Endothelial cell (in vitro differentiated cells): ENCODE measurements around the gene DACT2. TPM values are rescaled to one million over a fixed set of nuclear protein-coding genes. Genes with fewer than 3 reads are reported as not detected.

Experiments used
- DNase-seq: peaks from one replicate; pipeline ENCODE4 v3.0.0; 2021; ENCODE audit warnings: low spot score
- H3K27ac Mint-ChIP-seq: one replicate; pipeline ENCODE4 v1.8.0; 2021; ENCODE audit warnings: mixed read lengths, inconsistent platforms; ENCODE audit not compliant: unreplicated experiment
- H3K27me3 Mint-ChIP-seq: one replicate; pipeline ENCODE4 v1.8.0; 2021; ENCODE audit warnings: mild to moderate bottlenecking, moderate library complexity, mixed read lengths, inconsistent platforms; ENCODE audit not compliant: unreplicated experiment
- H3K36me3 Mint-ChIP-seq: one replicate; pipeline ENCODE4 v1.8.0; 2021; ENCODE audit warnings: mild to moderate bottlenecking, low read depth, mixed read lengths, inconsistent platforms; ENCODE audit not compliant: unreplicated experiment
- H3K4me1 Mint-ChIP-seq: one replicate; pipeline ENCODE4 v1.8.0; 2021; ENCODE audit warnings: mild to moderate bottlenecking, mixed read lengths, inconsistent platforms; ENCODE audit not compliant: unreplicated experiment
- H3K4me3 Mint-ChIP-seq: one replicate; pipeline ENCODE4 v1.8.0; 2021; ENCODE audit warnings: mild to moderate bottlenecking, mixed read lengths, inconsistent platforms; ENCODE audit not compliant: unreplicated experiment
- H3K9me3 Mint-ChIP-seq: one replicate; pipeline ENCODE4 v1.8.0; 2021; ENCODE audit warnings: mixed read lengths, inconsistent platforms; ENCODE audit not compliant: unreplicated experiment
- long read RNA-seq: library from polyadenylated mRNA; unstranded; transcript quantifications from one replicate; pipeline ENCODE4 v2.0.0, GENCODE V29; 2020; ENCODE audit not compliant: unreplicated experiment
- total RNA-seq: library from RNA; stranded (reverse); fragmentation: NEBNext Ultra II Directional; extraction: Animal tissue kit (Norgen Biotek cat#: 25700); gene quantifications from one replicate; pipeline ENCODE4 v1.2.1, GENCODE V29; 2021; ENCODE audit not compliant: unreplicated experiment
- TF ChIP-seq, protein P1 (sequence below): fragments of 200-600 bp; sonication (generic); IDR thresholded peaks from one replicate; pipeline ENCODE4 v1.5.0; 2021; ENCODE audit warnings: antibody characterized with exemption; ENCODE audit not compliant: unreplicated experiment

DACT2 gene
- 0.23 TPM for total RNA-seq
- long read RNA-seq = 0 reads

DNA sequence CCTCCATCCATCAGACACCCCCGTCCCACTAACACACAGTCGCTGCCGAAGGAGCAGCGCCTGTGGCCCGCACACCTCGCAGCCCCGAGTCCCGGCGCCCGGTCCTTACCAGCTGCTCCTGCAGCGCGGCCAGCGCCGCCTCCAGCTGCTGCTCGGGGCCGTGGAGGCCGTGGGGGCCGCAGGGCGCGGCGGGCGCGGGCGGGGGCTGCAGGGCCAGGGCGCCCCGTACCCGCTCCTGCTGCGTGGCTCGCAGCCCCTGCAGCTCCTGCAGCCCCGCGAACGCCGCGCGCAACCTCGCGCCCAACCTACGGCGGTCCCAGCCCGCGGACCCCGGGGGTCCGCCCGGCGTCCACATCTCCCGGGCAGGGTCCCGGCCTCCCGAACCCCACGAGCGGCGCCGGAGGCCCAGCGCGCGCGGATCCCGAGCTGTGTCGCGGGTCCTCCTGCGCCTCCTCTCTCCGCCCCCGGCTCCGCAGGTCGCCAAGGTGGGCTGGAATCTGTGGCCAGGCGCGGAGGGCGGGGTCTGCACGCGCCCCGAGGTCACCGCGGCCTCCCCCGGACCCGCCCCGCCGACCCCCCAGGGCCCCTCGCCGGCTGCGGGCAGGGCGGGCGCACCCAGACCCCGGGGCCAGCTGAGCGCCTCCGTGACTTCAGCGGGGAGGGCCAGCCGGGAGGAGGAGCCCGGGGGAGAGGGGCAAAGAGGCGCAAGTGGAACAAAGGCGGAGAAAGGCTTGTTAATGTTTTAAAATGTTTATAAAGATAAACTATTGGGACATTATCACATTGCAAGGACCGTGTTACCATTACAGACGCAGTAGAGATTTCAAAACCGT, at the start of gene DACT2:
DACT2 (minus strand) TSS at position 499 of the 833 bp plus-strand sequence; CDS start at position 355, 144 bp downstream.
- Mint-ChIP-seq H3K27ac (no peak within 1 kb of the TSS), H3K4me3 (peak within 1 kb of the TSS; percentile 73), H3K27me3 (peaks cover 8% of the 10 kb centered on the region), H3K4me1 (peaks cover 5% of the 10 kb centered on the region), H3K36me3 (no peaks in the 10 kb centered on the region), H3K9me3 (no peaks in the 10 kb centered on the region)
- TF ChIP-seq, protein P1, sequence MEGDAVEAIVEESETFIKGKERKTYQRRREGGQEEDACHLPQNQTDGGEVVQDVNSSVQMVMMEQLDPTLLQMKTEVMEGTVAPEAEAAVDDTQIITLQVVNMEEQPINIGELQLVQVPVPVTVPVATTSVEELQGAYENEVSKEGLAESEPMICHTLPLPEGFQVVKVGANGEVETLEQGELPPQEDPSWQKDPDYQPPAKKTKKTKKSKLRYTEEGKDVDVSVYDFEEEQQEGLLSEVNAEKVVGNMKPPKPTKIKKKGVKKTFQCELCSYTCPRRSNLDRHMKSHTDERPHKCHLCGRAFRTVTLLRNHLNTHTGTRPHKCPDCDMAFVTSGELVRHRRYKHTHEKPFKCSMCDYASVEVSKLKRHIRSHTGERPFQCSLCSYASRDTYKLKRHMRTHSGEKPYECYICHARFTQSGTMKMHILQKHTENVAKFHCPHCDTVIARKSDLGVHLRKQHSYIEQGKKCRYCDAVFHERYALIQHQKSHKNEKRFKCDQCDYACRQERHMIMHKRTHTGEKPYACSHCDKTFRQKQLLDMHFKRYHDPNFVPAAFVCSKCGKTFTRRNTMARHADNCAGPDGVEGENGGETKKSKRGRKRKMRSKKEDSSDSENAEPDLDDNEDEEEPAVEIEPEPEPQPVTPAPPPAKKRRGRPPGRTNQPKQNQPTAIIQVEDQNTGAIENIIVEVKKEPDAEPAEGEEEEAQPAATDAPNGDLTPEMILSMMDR = no peak
- no peak for DNase-seq

GRCh38 chr6:168368936-168369335, 49.4 kb upstream of the DACT2 start:
- DNase-seq = no peak
- Mint-ChIP-seq H3K27ac (peak overlapping the region; percentile 94), H3K36me3 (peaks cover 8% of the 10 kb centered on the region), H3K27me3 (peaks cover 10% of the 10 kb centered on the region), H3K4me3 (no peak overlapping the region), H3K9me3 (peaks cover 4% of the 10 kb centered on the region), H3K4me1 (peaks cover 29% of the 10 kb centered on the region)
- TF ChIP-seq, protein P1 = no peak

- no peak overlapping the region for H3K4me3 Mint-ChIP-seq
- peak overlapping the region; percentile 94 for H3K27ac Mint-ChIP-seq
- peaks cover 29% of the 10 kb centered on the region for H3K4me1 Mint-ChIP-seq
- TF ChIP-seq, protein P1 = no peak
- no peak for DNase-seq
- H3K27me3 Mint-ChIP-seq = peaks cover 11% of the 10 kb centered on the region
- peaks cover 8% of the 10 kb centered on the region for H3K36me3 Mint-ChIP-seq
- H3K9me3 Mint-ChIP-seq = peaks cover 4% of the 10 kb centered on the region
These were observed 48.7 kb upstream of the DACT2 start for GRCh38 chr6:168368066-168368820.

DNA sequence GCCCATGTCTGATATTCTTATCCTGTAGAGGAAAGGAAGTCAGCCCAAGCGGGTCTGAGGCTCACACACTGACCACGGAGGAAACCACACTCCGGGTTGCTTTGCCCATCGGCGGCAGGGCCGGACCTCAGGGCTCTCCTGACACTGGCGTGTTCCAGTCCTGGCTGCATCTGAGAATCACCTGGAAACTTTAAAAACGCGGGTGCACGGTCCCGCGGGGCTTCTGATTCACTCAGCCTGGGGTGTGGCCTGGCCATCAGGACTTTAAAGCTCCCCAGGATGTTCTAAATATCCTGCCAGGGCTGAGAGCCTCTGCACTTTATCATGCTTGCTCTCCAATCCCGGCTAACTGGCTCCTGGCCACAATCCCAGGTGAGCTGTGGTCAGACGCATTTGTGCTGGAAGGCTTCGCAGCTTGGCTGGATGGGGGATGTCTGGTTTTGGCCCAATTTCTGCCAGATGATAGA, 47.7 kb upstream of the DACT2 start:
- no peak for DNase-seq
- Mint-ChIP-seq H3K27ac (peak overlapping the region; percentile 95), H3K9me3 (peaks cover 4% of the 10 kb centered on the region), H3K27me3 (peaks cover 9% of the 10 kb centered on the region), H3K4me3 (peak overlapping the region; percentile 49), H3K36me3 (peaks cover 8% of the 10 kb centered on the region), H3K4me1 (peaks cover 29% of the 10 kb centered on the region)
- TF ChIP-seq, protein P1 = no peak
